ENCODE measurements around the gene RAB40C. TPM values are rescaled to one million over a fixed set of nuclear protein-coding genes. Genes with fewer than 3 reads are reported as not detected.
A peak's percentile ranks its signal among the peaks of the same experiment; 100 is the strongest.

Gene RAB40C
- total RNA-seq, 6 donors from 2014 or later, result 40.5 to 101 (median 61.5) TPM

GRCh38 chr16:565419-566330, 24.2 kb upstream of the RAB40C start:
- DNase-seq, result no peak
- H3K27ac ChIP-seq, result peak overlapping the region in 1 of 4 donors; percentile 69
- no peaks in the 10 kb centered on the region for H3K9me3 ChIP-seq
- no peak overlapping the region for H3K4me3 ChIP-seq
- WGBS, 2 donors, result 63 to 67% methylated on average over 4 to 35 of the region's 35 CpGs
- H3K4me1 ChIP-seq, result peaks cover 27 to 54% (median 36%) of the 10 kb centered on the region in 4 donors
- H3K27me3 ChIP-seq, result peaks cover 0 to 10% (median 5%) of the 10 kb centered on the region in 4 donors
- no peaks in the 10 kb centered on the region for H3K36me3 ChIP-seq
- TF ChIP-seq POLR2AphosphoS5 (IDR thresholded peaks at IDR 0.05), result no peak
- no peak for TF ChIP-seq POLR2A (IDR thresholded peaks at IDR 0.05)
- TF ChIP-seq CTCF (IDR thresholded peaks at IDR 0.05), result no peak
- TF ChIP-seq EP300 (IDR thresholded peaks at IDR 0.05), result no peak
- no peak for ATAC-seq (ENCODE audit: low FRiP score in 2 of 2)

DNA sequence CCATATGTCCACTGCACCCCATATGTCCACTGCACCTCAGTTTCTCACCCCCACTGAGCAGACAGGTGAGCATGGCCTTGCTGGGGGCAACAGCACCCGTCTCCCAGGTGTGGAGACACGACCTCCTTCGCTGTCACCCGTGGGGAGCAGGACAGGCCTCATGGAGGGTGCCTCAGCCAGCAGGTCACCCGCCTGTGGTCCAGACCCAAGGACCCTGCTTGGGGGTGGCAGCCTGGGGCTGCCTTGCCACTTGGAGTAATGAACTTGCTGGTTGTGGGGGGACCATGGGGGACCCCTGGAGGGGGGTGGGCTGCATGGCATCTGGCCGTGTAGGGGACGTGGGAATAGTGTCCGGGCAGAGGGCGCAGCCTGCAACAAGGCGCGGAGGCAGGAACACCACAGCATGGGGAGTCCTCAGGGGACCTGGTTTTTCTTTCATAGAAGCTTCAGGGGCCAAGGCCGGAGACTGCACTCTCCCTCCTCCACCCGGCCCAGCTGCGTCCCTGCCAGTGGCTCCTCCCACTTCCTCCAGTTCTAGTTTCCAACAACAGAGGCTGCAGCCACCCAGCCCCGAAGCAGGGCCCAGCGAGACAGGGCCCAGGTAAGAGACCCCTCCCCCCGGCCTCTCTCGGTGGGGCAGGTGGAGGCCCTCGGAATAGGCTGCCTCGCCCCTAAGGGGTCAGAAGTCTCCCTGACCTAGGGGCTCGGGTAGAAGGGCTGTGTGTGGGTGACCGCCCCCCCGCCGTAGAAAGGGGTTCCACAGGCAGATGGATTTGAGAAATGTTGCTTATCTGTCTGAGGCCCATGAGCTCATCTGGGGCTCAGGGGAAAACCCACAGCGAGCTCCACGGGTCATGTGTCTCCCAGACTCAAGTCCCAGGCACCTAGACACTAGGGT, 23.1 kb upstream of the RAB40C start, which contains the start of gene NHLRC4:
TSS of gene NHLRC4 (plus strand) at position 531 of the 898 bp plus-strand sequence. CDS start 1,043 bp downstream, outside the sequence.
- ATAC-seq (ENCODE audit: low FRiP score in 2 of 2) (peak in 1 of 2 donors; percentile 59), DNase-seq (peak; percentile 51 to 81)
- H3K4me1 ChIP-seq, result peaks cover 32 to 56% (median 37%) of the 10 kb centered on the region in 4 donors
- no peaks in the 10 kb centered on the region for H3K27me3 ChIP-seq
- no peak for TF ChIP-seq POLR2AphosphoS5 (IDR thresholded peaks at IDR 0.05)
- TF ChIP-seq POLR2A (IDR thresholded peaks at IDR 0.05), result peak in 1 of 4 donors; percentile 31
- TF ChIP-seq CTCF (IDR thresholded peaks at IDR 0.05), result no peak
- no peak for TF ChIP-seq EP300 (IDR thresholded peaks at IDR 0.05)
- peak within 1 kb of the TSS in 3 of 4 donors; percentile 63 to 69 (median 67) for H3K27ac ChIP-seq
- peak within 1 kb of the TSS in 3 of 4 donors; percentile 24 to 45 (median 44) for H3K4me3 ChIP-seq
- 10 to 43% methylated on average over 4 to 23 of the region's 26 CpGs for WGBS, 2 donors
- no peaks in the 10 kb centered on the region for H3K36me3 ChIP-seq
- H3K9me3 ChIP-seq, result no peaks in the 10 kb centered on the region

DNA sequence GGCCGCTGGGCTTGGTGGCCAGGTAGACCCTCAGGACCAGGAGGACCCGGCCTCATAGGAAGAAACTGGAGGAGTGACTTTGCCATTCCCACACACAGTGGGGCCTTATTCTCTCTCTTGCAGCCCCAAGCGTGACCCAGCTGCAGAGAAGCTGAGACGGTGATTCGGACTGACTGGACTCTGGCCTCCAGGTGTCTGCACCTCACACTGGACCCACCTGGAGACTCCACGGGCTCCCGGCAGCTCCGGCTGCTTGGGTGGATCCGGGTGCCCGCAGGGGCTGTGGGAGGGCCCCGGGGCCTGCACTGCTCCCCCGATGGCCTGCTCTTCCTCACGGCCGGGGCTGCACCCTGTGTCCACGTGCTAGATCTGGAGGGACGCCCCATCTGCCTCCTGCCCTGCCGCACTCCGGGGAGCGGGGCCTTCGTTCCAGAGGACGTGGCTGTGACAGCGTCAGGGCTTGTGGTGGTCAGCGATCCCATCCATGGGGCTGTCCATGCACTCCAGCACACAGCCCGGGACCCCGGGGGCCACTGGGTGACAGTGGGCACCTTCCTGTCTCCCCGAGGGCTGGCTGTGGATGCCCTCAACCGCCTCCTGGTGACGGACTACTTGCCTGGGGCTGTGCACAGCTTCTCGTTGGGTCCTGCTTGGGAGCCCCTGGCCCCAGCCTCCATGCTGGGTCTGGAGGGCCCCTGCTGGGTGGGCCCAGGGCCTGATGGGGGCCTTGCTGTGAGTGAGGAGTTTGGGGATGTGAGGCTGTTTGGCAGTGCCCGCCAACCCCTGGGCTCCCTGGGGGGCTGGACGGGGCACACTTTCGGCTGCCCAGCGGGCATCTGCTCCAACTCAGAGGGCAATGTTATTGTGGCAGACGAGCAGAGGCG, 22.3 kb upstream of the RAB40C start:
- DNase-seq (peak in 1 of 2 donors; percentile 79), ATAC-seq (ENCODE audit: low FRiP score in 2 of 2) (no peak)
- H3K27me3 ChIP-seq, result no peaks in the 10 kb centered on the region
- H3K27ac ChIP-seq, result peak overlapping the region in 2 of 4 donors; percentile 63 to 67
- TF ChIP-seq POLR2A (IDR thresholded peaks at IDR 0.05), result no peak
- peaks cover 32 to 60% (median 37%) of the 10 kb centered on the region in 4 donors for H3K4me1 ChIP-seq
- no peaks in the 10 kb centered on the region for H3K9me3 ChIP-seq
- no peaks in the 10 kb centered on the region for H3K36me3 ChIP-seq
- H3K4me3 ChIP-seq, result peak overlapping the region in 3 of 4 donors; percentile 24 to 45 (median 44)
- 94 to 95% methylated on average over 13 to 22 of the region's 35 CpGs for WGBS, 2 donors

DNA sequence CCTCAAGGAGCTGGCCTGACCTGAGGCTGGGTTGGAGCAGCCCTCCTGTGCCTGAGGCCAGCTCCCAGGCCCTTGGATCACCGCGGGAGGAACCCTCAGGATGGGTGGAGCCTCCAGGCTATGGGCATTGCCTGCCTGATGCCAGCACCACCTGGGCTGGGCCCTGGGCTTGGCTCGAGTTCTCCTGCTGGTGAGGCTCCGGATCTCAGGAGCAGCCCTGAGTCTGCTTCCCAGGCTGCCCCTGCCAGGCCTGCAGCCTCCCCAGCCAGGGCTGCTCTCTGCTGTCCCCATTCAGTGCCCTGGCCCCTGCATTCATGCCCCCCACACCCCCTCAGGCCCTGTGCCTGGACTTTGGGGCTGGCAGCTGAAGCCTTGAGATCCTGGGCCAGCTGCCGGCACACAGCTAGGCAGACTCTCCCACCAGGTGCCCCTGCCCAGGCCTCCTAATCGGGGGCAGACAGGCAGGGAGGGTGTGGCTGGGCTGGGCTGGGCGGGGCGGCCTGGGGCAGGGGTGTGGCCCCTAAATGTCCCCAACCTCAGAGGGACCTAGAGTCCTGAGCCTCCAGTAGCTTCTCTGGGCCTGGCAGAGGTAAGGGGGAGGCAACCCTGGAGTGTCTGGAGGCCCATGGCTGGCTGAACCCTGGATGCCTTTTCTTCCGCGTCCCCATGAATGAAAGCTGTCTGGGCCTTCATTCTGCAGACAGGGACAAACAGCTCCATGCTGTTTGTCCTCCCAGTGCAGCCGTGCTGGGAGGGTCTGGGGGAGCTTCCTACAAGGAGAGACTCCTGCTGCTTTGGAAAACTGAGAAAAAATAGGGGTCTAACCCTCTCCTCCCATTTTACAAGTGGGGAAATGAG, 21.2 kb upstream of the RAB40C start:
- DNase-seq (no peak), ATAC-seq (ENCODE audit: low FRiP score in 2 of 2) (no peak)
- peaks cover 32 to 60% (median 37%) of the 10 kb centered on the region in 4 donors for H3K4me1 ChIP-seq
- peaks cover 0 to 3% (median 0%) of the 10 kb centered on the region in 4 donors for H3K36me3 ChIP-seq
- no peaks in the 10 kb centered on the region for H3K27me3 ChIP-seq
- WGBS, 2 donors, result 75 to 81% methylated on average over 1 to 8 of the region's 11 CpGs
- TF ChIP-seq EP300 (IDR thresholded peaks at IDR 0.05), result no peak
- TF ChIP-seq POLR2A (IDR thresholded peaks at IDR 0.05), result no peak
- TF ChIP-seq CTCF (IDR thresholded peaks at IDR 0.05), result no peak
- TF ChIP-seq POLR2AphosphoS5 (IDR thresholded peaks at IDR 0.05), result no peak
- peak overlapping the region in 3 of 4 donors; percentile 81 to 88 (median 88) for H3K27ac ChIP-seq
- H3K9me3 ChIP-seq, result no peaks in the 10 kb centered on the region
- H3K4me3 ChIP-seq, result peak overlapping the region in 2 of 4 donors; percentile 81 to 99
